MM.1S (cell line): ENCODE results near the gene SLC15A2.
A peak's percentile ranks its signal among the peaks of the same experiment; 100 is the strongest.

Experiments
- DNase-seq: peaks from one replicate; pipeline ENCODE4 v3.0.0-alpha.2; 2015
- H2AFZ ChIP-seq: fragments of 300-600 bp; sonication (generic); 2 replicates; pipeline ENCODE4 v1.6.0; 2016; ENCODE audit warnings: antibody characterized with exemption, low read length
- H3F3A ChIP-seq: fragments of 300-600 bp; sonication (generic); 2 replicates; pipeline ENCODE4 v1.6.1; 2016; ENCODE audit warnings: mild to moderate bottlenecking, antibody characterized with exemption, low read length, moderate library complexity, mixed read lengths; ENCODE audit not compliant: insufficient read depth
- H3K27ac ChIP-seq: fragments of 300-600 bp; sonication (generic); 2 replicates; pipeline ENCODE4 v1.5.1; 2016; ENCODE audit warnings: mild to moderate bottlenecking, low read length
- H3K27me3 ChIP-seq: fragments of 300-600 bp; sonication (generic); replicated peaks from 2 replicates; pipeline ENCODE4 v1.6.0; 2016; ENCODE audit warnings: low read length; ENCODE audit not compliant: insufficient read depth
- H3K36me3 ChIP-seq: fragments of 300-600 bp; sonication (generic); replicated peaks from 2 replicates; pipeline ENCODE4 v1.6.1; 2016; ENCODE audit warnings: mild to moderate bottlenecking, low read length, mixed read lengths; ENCODE audit not compliant: insufficient read depth
- H3K4me1 ChIP-seq: fragments of 300-600 bp; sonication (generic); 2 replicates; pipeline ENCODE4 v1.6.1; 2016; ENCODE audit warnings: low read length, mixed read lengths
- H3K4me2 ChIP-seq: fragments of 300-600 bp; sonication (generic); 2 replicates; pipeline ENCODE4 v1.6.0; 2016; ENCODE audit warnings: low read depth, low read length
- H3K4me3 ChIP-seq: fragments of 300-600 bp; sonication (generic); 2 replicates; pipeline ENCODE4 v1.5.1; 2016; ENCODE audit warnings: low read length, mixed read lengths
- H3K79me2 ChIP-seq: fragments of 300-600 bp; sonication (generic); 2 replicates; pipeline ENCODE4 v1.6.1; 2016; ENCODE audit warnings: mixed run types, low read length, mixed read lengths
- H3K9ac ChIP-seq: fragments of 300-600 bp; sonication (generic); 2 replicates; pipeline ENCODE4 v1.6.1; 2016; ENCODE audit warnings: low read length, mixed read lengths
- H3K9me2 ChIP-seq: fragments of 300-600 bp; sonication (generic); replicated peaks from 2 replicates; pipeline ENCODE4 v1.6.1; 2016; ENCODE audit warnings: mild to moderate bottlenecking, low read length, mixed read lengths; ENCODE audit not compliant: insufficient read depth
- H3K9me3 ChIP-seq: fragments of 300-600 bp; sonication (generic); replicated peaks from 2 replicates; pipeline ENCODE4 v1.6.1; 2016; ENCODE audit warnings: mild to moderate bottlenecking, low read length, mixed read lengths; ENCODE audit not compliant: insufficient read depth
- H4K20me1 ChIP-seq: fragments of 300-600 bp; sonication (generic); 2 replicates; pipeline ENCODE4 v1.6.1; 2016; ENCODE audit warnings: mild to moderate bottlenecking, low read length, moderate library complexity, mixed read lengths; ENCODE audit not compliant: insufficient read depth
- EZH2 ChIP-seq: fragments of 300-600 bp; sonication (generic); optimal IDR thresholded peaks from 2 replicates; pipeline ENCODE3; 2017; ENCODE audit warnings: low read depth, mild to moderate bottlenecking, antibody characterized with exemption, low read length, mixed read lengths
- EZH2phosphoT487 ChIP-seq: fragments of 300-600 bp; sonication (generic); IDR thresholded peaks from 2 replicates; pipeline ENCODE4 v1.6.1; 2018; ENCODE audit warnings: antibody characterized with exemption, low read length
- TF ChIP-seq, protein P1 (sequence below): fragments of 300-600 bp; sonication (generic); IDR thresholded peaks from 2 replicates; pipeline ENCODE4 v1.5.1; 2016; ENCODE audit warnings: antibody characterized with exemption, low read length, mixed read lengths

SLC15A2 gene

GRCh38 chr3:121980450-121980796 is 86.2 kb downstream of the SLC15A2 start:
- no peak overlapping the region for H3K27ac ChIP-seq
- H3K4me1 ChIP-seq, result peaks cover 14% of the 10 kb centered on the region
- DNase-seq, result no peak
- no peaks in the 10 kb centered on the region for H3K27me3 ChIP-seq
- no peaks in the 10 kb centered on the region for H4K20me1 ChIP-seq
- no peaks in the 10 kb centered on the region for H3K36me3 ChIP-seq
- H2AFZ ChIP-seq, result no peak overlapping the region
- TF ChIP-seq, protein P1, sequence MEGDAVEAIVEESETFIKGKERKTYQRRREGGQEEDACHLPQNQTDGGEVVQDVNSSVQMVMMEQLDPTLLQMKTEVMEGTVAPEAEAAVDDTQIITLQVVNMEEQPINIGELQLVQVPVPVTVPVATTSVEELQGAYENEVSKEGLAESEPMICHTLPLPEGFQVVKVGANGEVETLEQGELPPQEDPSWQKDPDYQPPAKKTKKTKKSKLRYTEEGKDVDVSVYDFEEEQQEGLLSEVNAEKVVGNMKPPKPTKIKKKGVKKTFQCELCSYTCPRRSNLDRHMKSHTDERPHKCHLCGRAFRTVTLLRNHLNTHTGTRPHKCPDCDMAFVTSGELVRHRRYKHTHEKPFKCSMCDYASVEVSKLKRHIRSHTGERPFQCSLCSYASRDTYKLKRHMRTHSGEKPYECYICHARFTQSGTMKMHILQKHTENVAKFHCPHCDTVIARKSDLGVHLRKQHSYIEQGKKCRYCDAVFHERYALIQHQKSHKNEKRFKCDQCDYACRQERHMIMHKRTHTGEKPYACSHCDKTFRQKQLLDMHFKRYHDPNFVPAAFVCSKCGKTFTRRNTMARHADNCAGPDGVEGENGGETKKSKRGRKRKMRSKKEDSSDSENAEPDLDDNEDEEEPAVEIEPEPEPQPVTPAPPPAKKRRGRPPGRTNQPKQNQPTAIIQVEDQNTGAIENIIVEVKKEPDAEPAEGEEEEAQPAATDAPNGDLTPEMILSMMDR, result no peak
- TF ChIP-seq EZH2 (no peak), EZH2phosphoT487 (no peak)
- no peaks in the 10 kb centered on the region for H3K79me2 ChIP-seq
- H3F3A ChIP-seq, result no peaks in the 10 kb centered on the region
- H3K9ac ChIP-seq, result no peak overlapping the region
- no peaks in the 10 kb centered on the region for H3K9me2 ChIP-seq
- no peak overlapping the region for H3K4me3 ChIP-seq
- H3K9me3 ChIP-seq, result no peaks in the 10 kb centered on the region
- H3K4me2 ChIP-seq, result peak overlapping the region; percentile 36; the same call in 1 of the 2 replicates

DNA sequence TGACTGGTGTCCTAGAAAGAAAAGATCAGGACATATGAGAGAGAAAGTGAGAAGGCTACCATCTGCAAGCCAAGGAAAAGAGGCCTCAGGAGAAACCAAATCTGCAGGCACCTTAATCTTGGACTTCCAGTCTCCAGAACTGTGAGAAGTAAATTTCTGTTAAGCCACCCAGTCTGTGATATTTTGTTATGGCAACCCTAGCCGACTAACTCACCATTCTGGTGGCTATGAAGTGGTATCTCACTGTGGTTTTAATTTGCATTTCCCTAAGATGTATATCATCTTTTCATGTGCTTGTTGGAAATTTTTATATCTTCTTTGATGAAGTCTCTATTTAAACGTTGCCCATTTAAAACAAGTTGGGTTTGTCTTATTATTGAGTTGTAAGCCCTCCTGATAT is 87.3 kb downstream of the SLC15A2 start:
- TF ChIP-seq, protein P1, result no peak
- TF ChIP-seq EZH2phosphoT487 (no peak), EZH2 (no peak)
- no peak overlapping the region for H3K27ac ChIP-seq
- no peak overlapping the region for H2AFZ ChIP-seq
- no peaks in the 10 kb centered on the region for H3K27me3 ChIP-seq
- no peak overlapping the region for H3K4me2 ChIP-seq
- H3F3A ChIP-seq, result no peaks in the 10 kb centered on the region
- H4K20me1 ChIP-seq, result no peaks in the 10 kb centered on the region
- H3K4me3 ChIP-seq, result no peak overlapping the region
- no peaks in the 10 kb centered on the region for H3K79me2 ChIP-seq
- no peak for DNase-seq
- no peak overlapping the region for H3K9ac ChIP-seq
- H3K9me2 ChIP-seq, result no peaks in the 10 kb centered on the region
- no peaks in the 10 kb centered on the region for H3K36me3 ChIP-seq
- no peaks in the 10 kb centered on the region for H3K9me3 ChIP-seq
- H3K4me1 ChIP-seq, result peaks cover 14% of the 10 kb centered on the region

DNA sequence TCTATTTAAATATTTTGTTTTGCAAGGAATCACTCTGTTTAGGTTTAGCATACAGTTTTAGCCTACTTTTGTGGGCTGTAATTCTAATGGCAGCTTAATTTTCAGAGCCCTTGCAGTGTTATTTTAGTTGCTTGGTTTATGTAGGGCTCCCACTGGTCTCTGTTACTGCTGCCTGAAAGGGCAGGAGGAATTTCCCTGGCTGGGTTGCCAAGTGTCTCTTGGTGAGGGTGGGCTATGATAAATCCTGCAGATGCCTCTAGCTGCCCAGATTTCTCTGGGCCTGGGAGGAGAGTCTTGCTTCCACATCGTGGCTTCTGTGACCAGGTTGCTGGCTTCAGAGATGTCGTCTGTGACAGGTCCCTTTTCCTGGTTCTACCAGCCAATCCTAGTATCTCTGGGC is 91.6 kb downstream of the SLC15A2 start:
- H3K9me3 ChIP-seq, result no peaks in the 10 kb centered on the region
- H3K9ac ChIP-seq, result no peak overlapping the region
- no peaks in the 10 kb centered on the region for H4K20me1 ChIP-seq
- 0 out of 2 replicates have a peak, but pooled peaks cover 2% of the 10 kb centered on the region for H3K4me1 ChIP-seq
- no peak overlapping the region for H3K27ac ChIP-seq
- no peaks in the 10 kb centered on the region for H3K79me2 ChIP-seq
- H3K27me3 ChIP-seq, result no peaks in the 10 kb centered on the region
- H3K9me2 ChIP-seq, result no peaks in the 10 kb centered on the region
- no peak for DNase-seq
- no peak overlapping the region for H2AFZ ChIP-seq
- H3K4me3 ChIP-seq, result no peak overlapping the region
- no peaks in the 10 kb centered on the region for H3F3A ChIP-seq
- no peak overlapping the region for H3K4me2 ChIP-seq
- no peaks in the 10 kb centered on the region for H3K36me3 ChIP-seq
- TF ChIP-seq EZH2phosphoT487 (no peak), EZH2 (no peak)
- TF ChIP-seq, protein P1, result no peak
